GM23338 (cell line): Measurements from ENCODE around the gene CCNG1. TPM values are rescaled to one million over a fixed set of nuclear protein-coding genes. Genes with fewer than 3 reads are reported as not detected.

ENCODE experiments used
- ATAC-seq: fragments of 200-7000 bp; cut with Tn5 transposase; 3 replicates; pipeline ENCODE4 v1.9.1; 2020
- DNase-seq: peaks from one replicate; pipeline ENCODE4 v3.0.0-alpha.2; 2015; ENCODE audit warnings: low spot score
- H2AFZ ChIP-seq: fragments of 200-600 bp; sonication (generic); 2 replicates; pipeline ENCODE4 v1.8.0; 2016; ENCODE audit warnings: antibody characterized with exemption, mild to moderate bottlenecking, moderate library complexity
- H3F3A ChIP-seq: fragments of 200-600 bp; sonication (generic); replicated peaks from 2 replicates; pipeline ENCODE4 v1.8.0; 2017; ENCODE audit warnings: antibody characterized with exemption, mixed run types, low read depth
- H3K27ac ChIP-seq: fragments of 200-600 bp; sonication (generic); 2 replicates; pipeline ENCODE4 v1.6.1; 2016; ENCODE audit warnings: low read depth
- H3K27me3 ChIP-seq: fragments of 200-600 bp; sonication (generic); 2 replicates; pipeline ENCODE4 v1.8.0; 2016; ENCODE audit warnings: mild to moderate bottlenecking, mixed run types, moderate library complexity; ENCODE audit not compliant: insufficient read depth
- H3K36me3 ChIP-seq: fragments of 200-600 bp; sonication (generic); 2 replicates; pipeline ENCODE4 v1.8.0; 2016; ENCODE audit warnings: mild to moderate bottlenecking; ENCODE audit not compliant: insufficient read depth
- H3K4me1 ChIP-seq: fragments of 200-600 bp; sonication (generic); 2 replicates; pipeline ENCODE4 v1.8.0; 2016; ENCODE audit warnings: mild to moderate bottlenecking, moderate library complexity; ENCODE audit not compliant: insufficient read depth
- H3K4me2 ChIP-seq: fragments of 200-600 bp; sonication (generic); 2 replicates; pipeline ENCODE4 v1.7.1; 2017; ENCODE audit warnings: mixed run types
- H3K4me3 ChIP-seq: fragments of 200-600 bp; sonication (generic); 2 replicates; pipeline ENCODE4 v1.6.1; 2016; ENCODE audit warnings: mixed run types
- H3K79me2 ChIP-seq: fragments of 200-600 bp; sonication (generic); replicated peaks from 2 replicates; pipeline ENCODE4 v1.8.0; 2017; ENCODE audit warnings: mild to moderate bottlenecking; ENCODE audit not compliant: insufficient read depth
- H3K9me2 ChIP-seq: fragments of 200-600 bp; sonication (generic); 2 replicates; pipeline ENCODE4 v1.8.0; 2017; ENCODE audit not compliant: insufficient read depth
- H4K20me1 ChIP-seq: fragments of 200-600 bp; sonication (generic); replicated peaks from 2 replicates; pipeline ENCODE4 v1.8.0; 2017; ENCODE audit warnings: mild to moderate bottlenecking; ENCODE audit not compliant: insufficient read depth
- H3K27ac Mint-ChIP-seq: 2 replicates; pipeline ENCODE4 v1.8.0; 2020; ENCODE audit warnings: inconsistent platforms, mild to moderate bottlenecking, moderate library complexity, mixed read lengths
- H3K27me3 Mint-ChIP-seq: 3 replicates; pipeline ENCODE4 v1.8.0; 2022; ENCODE audit warnings: low read depth, mild to moderate bottlenecking, moderate library complexity, mixed read lengths, inconsistent platforms; ENCODE audit not compliant: insufficient read depth, poor library complexity
- H3K36me3 Mint-ChIP-seq: 3 replicates; pipeline ENCODE4 v1.8.0; 2021; ENCODE audit warnings: low read depth, mild to moderate bottlenecking, inconsistent platforms, moderate library complexity, mixed read lengths
- H3K4me1 Mint-ChIP-seq: 3 replicates; pipeline ENCODE4 v1.8.0; 2020; ENCODE audit warnings: mild to moderate bottlenecking, inconsistent platforms, mixed read lengths
- H3K4me3 Mint-ChIP-seq: 3 replicates; pipeline ENCODE4 v1.8.0; 2021; ENCODE audit warnings: moderate library complexity, mild to moderate bottlenecking, inconsistent platforms, mixed read lengths
- H3K9me3 Mint-ChIP-seq: 3 replicates; pipeline ENCODE4 v1.8.0; 2020; ENCODE audit warnings: moderate library complexity, mild to moderate bottlenecking, inconsistent platforms, mixed read lengths
- CTCF ChIP-seq, 2 experiments: fragments of 200-600 bp in 1 of 2; sonication (generic) in 1 of 2; conservative IDR thresholded peaks; 2 replicates each; pipeline versions ENCODE4 v1.5.1 to v1.6.1; 2016 to 2017; ENCODE audit warnings: antibody characterized with exemption in 2 of 2, low read depth in 2 of 2, mild to moderate bottlenecking in 2 of 2, moderate library complexity in 1 of 2
- ETS1 ChIP-seq: IDR thresholded peaks from 2 replicates; pipeline ENCODE4 v1.6.1; 2016; ENCODE audit warnings: antibody characterized with exemption
- EZH2phosphoT487 ChIP-seq: fragments of 200-600 bp; sonication (generic); IDR thresholded peaks from one replicate; pipeline ENCODE4 v1.8.1; 2018; ENCODE audit warnings: antibody characterized with exemption; ENCODE audit not compliant: unreplicated experiment
- JUNB ChIP-seq: IDR thresholded peaks from one replicate; pipeline ENCODE4 v1.6.1; 2016; ENCODE audit warnings: antibody characterized with exemption; ENCODE audit not compliant: unreplicated experiment
- NANOG ChIP-seq: IDR thresholded peaks from 2 replicates; pipeline ENCODE4 v1.6.1; 2016; ENCODE audit warnings: antibody characterized with exemption, borderline replicate concordance
- POLR2AphosphoS5 ChIP-seq: IDR thresholded peaks from 2 replicates; pipeline ENCODE4 v1.6.1; 2016; ENCODE audit warnings: antibody characterized with exemption, low read depth
- ZNF114 ChIP-seq: fragments of 250-450 bp; sonication (Bioruptor Pico); IDR thresholded peaks from 2 replicates; pipeline ENCODE4 v1.5.0; 2020; ENCODE audit warnings: mild to moderate bottlenecking, moderate library complexity
- ZNF331 ChIP-seq: fragments of 250-450 bp; sonication (Bioruptor Pico); IDR thresholded peaks from 2 replicates; pipeline ENCODE4 v1.5.0; 2020; ENCODE audit warnings: low read depth, mild to moderate bottlenecking, moderate library complexity
- polyA plus RNA-seq: library from polyadenylated mRNA; unstranded; fragments of >200 nt; fragmentation: Nextera tagmentation; extraction: Ambion mirVana; gene quantifications from 2 replicates; pipeline ENCODE4 v1.2.1, GENCODE V29; 2016
- total RNA-seq: library from RNA; depleted of rRNA; stranded (reverse); fragments of >200 nt; shearing (Covaris generic); gene quantifications from 2 replicates; pipeline ENCODE4 v1.2.3, GENCODE V29; 2014
- TF ChIP-seq, protein P1 (sequence below): fragments of 250-450 bp; sonication (Bioruptor Pico); IDR thresholded peaks from 2 replicates; pipeline ENCODE4 v1.5.0; 2020; ENCODE audit warnings: mild to moderate bottlenecking, moderate library complexity

Gene CCNG1
- total and polyA plus RNA-seq, 2 experiments from 2014 or later = 431 to 496 TPM

DNA sequence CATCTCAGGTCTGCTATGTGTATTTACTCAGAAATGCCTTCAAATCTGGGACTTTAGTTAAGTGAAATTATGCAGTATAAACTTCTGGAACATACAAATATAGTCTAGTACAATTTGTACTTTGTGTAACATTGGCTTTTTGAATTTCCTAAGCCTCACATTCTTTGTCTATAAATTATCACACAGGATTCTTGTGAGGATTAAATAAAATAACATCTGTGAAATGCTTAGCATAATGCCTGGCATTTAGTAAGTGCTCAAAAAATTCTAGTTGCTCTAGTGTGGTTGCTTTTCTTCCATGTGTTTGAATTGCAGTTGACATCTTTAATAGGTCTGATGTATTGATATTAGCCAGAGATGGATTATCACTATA, 25.7 kb downstream of the CCNG1 start:
- Mint-ChIP-seq H3K27ac (no peak overlapping the region), H3K4me1 (0 out of 3 replicates have a peak, but pooled peaks cover 2% of the 10 kb centered on the region), H3K36me3 (peaks cover 31% of the 10 kb centered on the region), H3K27me3 (peaks cover 13% of the 10 kb centered on the region), H3K4me3 (no peak overlapping the region; the same call in 2 of the 3 replicates), H3K9me3 (peaks cover 3% of the 10 kb centered on the region; the same call in 1 of the 3 replicates)
- peaks cover 53% of the 10 kb centered on the region for H3K79me2 ChIP-seq
- H4K20me1 ChIP-seq = no peaks in the 10 kb centered on the region
- no peak overlapping the region for H3K4me2 ChIP-seq
- peaks cover 9% of the 10 kb centered on the region; the same call in 1 of the 2 replicates for H3F3A ChIP-seq
- H3K27ac ChIP-seq = no peak overlapping the region
- H3K4me1 ChIP-seq = peaks cover 12% of the 10 kb centered on the region; the same call in 1 of the 2 replicates
- TF ChIP-seq CTCF (conservative IDR thresholded peaks at IDR 0.05; ENCODE audit: low read depth in 2 of 2) (no peak), NANOG (no peak), POLR2AphosphoS5 (no peak), ZNF331 (CRISPR knock-in tag) (no peak), ETS1 (no peak), JUNB (no peak), ZNF114 (CRISPR knock-in tag) (no peak), EZH2phosphoT487 (no peak)
- TF ChIP-seq, protein P1, sequence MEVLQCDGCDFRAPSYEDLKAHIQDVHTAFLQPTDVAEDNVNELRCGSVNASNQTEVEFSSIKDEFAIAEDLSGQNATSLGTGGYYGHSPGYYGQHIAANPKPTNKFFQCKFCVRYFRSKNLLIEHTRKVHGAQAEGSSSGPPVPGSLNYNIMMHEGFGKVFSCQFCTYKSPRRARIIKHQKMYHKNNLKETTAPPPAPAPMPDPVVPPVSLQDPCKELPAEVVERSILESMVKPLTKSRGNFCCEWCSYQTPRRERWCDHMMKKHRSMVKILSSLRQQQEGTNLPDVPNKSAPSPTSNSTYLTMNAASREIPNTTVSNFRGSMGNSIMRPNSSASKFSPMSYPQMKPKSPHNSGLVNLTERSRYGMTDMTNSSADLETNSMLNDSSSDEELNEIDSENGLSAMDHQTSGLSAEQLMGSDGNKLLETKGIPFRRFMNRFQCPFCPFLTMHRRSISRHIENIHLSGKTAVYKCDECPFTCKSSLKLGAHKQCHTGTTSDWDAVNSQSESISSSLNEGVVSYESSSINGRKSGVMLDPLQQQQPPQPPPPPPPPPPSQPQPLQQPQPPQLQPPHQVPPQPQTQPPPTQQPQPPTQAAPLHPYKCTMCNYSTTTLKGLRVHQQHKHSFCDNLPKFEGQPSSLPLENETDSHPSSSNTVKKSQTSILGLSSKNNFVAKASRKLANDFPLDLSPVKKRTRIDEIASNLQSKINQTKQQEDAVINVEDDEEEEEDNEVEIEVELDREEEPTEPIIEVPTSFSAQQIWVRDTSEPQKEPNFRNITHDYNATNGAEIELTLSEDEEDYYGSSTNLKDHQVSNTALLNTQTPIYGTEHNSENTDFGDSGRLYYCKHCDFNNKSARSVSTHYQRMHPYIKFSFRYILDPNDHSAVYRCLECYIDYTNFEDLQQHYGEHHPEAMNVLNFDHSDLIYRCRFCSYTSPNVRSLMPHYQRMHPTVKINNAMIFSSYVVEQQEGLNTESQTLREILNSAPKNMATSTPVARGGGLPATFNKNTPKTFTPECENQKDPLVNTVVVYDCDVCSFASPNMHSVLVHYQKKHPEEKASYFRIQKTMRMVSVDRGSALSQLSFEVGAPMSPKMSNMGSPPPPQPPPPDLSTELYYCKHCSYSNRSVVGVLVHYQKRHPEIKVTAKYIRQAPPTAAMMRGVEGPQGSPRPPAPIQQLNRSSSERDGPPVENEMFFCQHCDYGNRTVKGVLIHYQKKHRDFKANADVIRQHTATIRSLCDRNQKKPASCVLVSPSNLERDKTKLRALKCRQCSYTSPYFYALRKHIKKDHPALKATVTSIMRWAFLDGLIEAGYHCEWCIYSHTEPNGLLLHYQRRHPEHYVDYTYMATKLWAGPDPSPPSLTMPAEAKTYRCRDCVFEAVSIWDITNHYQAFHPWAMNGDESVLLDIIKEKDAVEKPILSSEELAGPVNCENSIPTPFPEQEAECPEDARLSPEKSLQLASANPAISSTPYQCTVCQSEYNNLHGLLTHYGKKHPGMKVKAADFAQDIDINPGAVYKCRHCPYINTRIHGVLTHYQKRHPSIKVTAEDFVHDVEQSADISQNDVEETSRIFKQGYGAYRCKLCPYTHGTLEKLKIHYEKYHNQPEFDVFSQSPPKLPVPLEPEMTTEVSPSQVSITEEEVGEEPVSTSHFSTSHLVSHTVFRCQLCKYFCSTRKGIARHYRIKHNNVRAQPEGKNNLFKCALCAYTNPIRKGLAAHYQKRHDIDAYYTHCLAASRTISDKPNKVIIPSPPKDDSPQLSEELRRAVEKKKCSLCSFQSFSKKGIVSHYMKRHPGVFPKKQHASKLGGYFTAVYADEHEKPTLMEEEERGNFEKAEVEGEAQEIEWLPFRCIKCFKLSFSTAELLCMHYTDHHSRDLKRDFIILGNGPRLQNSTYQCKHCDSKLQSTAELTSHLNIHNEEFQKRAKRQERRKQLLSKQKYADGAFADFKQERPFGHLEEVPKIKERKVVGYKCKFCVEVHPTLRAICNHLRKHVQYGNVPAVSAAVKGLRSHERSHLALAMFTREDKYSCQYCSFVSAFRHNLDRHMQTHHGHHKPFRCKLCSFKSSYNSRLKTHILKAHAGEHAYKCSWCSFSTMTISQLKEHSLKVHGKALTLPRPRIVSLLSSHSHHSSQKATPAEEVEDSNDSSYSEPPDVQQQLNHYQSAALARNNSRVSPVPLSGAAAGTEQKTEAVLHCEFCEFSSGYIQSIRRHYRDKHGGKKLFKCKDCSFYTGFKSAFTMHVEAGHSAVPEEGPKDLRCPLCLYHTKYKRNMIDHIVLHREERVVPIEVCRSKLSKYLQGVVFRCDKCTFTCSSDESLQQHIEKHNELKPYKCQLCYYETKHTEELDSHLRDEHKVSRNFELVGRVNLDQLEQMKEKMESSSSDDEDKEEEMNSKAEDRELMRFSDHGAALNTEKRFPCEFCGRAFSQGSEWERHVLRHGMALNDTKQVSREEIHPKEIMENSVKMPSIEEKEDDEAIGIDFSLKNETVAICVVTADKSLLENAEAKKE = no peak
- DNase-seq (no peak), ATAC-seq (no peak)
- H3K4me3 ChIP-seq = no peak overlapping the region
- H3K9me2 ChIP-seq = no peaks in the 10 kb centered on the region; the same call in 1 of the 2 replicates
- H3K36me3 ChIP-seq = peaks cover 29% of the 10 kb centered on the region; the same call in 1 of the 2 replicates
- no peaks in the 10 kb centered on the region for H3K27me3 ChIP-seq
- no peak overlapping the region for H2AFZ ChIP-seq
